Measurements from ENCODE around the gene ALLC. TPM values are rescaled to one million over a fixed set of nuclear protein-coding genes. Genes with fewer than 3 reads are reported as not detected.

The ALLC gene
- total and polyA plus RNA-seq, 2 experiments from 2014 or later, result not detected

DNA sequence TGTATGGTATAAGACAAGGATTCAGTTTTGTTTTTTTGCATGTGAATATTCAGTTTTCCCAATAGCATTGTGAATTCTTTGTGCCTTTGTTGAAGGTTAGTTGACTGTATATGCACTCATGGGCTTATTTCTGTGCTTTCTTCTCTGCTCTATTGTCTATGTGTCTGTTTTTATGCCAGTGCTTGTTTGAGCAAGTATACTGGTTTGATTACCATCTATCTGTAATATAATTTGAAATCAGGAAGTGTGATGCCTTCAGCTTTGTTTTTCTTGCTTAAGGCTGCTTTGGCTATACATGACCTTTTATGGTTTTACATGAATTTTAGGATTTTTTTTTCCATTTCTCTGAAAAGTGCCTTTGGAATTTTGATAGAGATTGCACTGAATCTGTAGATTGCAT, 39.6 kb upstream of the ALLC start:
- H3K4me1 Mint-ChIP-seq, result no peaks in the 10 kb centered on the region
- Histone ChIP-seq H3K9me2 (ENCODE audit: insufficient read depth) (no peaks in the 10 kb centered on the region), H2AFZ (no peak overlapping the region), H3K4me3 (no peak overlapping the region), H3K27me3 (ENCODE audit: insufficient read depth) (no peaks in the 10 kb centered on the region), H3K79me2 (replicated peaks; ENCODE audit: insufficient read depth) (no peaks in the 10 kb centered on the region), H3K4me2 (no peak overlapping the region), H3F3A (replicated peaks; ENCODE audit: low read depth) (no peaks in the 10 kb centered on the region), H3K4me1 (ENCODE audit: insufficient read depth) (no peaks in the 10 kb centered on the region), H3K27ac (ENCODE audit: low read depth) (no peak overlapping the region), H4K20me1 (replicated peaks; ENCODE audit: insufficient read depth) (no peaks in the 10 kb centered on the region), H3K36me3 (ENCODE audit: insufficient read depth) (no peaks in the 10 kb centered on the region)
- DNase-seq (ENCODE audit: low spot score) (no peak), ATAC-seq (no peak)
- H3K36me3 Mint-ChIP-seq (ENCODE audit: low read depth), result peaks cover 13% of the 10 kb centered on the region; the same call in 2 of the 3 replicates
- H3K9me3 Mint-ChIP-seq, result peaks cover 33% of the 10 kb centered on the region
- no peak for TF ChIP-seq ZNF331 (CRISPR knock-in tag; IDR thresholded peaks at IDR 0.05; ENCODE audit: low read depth)
- TF ChIP-seq, protein P1, sequence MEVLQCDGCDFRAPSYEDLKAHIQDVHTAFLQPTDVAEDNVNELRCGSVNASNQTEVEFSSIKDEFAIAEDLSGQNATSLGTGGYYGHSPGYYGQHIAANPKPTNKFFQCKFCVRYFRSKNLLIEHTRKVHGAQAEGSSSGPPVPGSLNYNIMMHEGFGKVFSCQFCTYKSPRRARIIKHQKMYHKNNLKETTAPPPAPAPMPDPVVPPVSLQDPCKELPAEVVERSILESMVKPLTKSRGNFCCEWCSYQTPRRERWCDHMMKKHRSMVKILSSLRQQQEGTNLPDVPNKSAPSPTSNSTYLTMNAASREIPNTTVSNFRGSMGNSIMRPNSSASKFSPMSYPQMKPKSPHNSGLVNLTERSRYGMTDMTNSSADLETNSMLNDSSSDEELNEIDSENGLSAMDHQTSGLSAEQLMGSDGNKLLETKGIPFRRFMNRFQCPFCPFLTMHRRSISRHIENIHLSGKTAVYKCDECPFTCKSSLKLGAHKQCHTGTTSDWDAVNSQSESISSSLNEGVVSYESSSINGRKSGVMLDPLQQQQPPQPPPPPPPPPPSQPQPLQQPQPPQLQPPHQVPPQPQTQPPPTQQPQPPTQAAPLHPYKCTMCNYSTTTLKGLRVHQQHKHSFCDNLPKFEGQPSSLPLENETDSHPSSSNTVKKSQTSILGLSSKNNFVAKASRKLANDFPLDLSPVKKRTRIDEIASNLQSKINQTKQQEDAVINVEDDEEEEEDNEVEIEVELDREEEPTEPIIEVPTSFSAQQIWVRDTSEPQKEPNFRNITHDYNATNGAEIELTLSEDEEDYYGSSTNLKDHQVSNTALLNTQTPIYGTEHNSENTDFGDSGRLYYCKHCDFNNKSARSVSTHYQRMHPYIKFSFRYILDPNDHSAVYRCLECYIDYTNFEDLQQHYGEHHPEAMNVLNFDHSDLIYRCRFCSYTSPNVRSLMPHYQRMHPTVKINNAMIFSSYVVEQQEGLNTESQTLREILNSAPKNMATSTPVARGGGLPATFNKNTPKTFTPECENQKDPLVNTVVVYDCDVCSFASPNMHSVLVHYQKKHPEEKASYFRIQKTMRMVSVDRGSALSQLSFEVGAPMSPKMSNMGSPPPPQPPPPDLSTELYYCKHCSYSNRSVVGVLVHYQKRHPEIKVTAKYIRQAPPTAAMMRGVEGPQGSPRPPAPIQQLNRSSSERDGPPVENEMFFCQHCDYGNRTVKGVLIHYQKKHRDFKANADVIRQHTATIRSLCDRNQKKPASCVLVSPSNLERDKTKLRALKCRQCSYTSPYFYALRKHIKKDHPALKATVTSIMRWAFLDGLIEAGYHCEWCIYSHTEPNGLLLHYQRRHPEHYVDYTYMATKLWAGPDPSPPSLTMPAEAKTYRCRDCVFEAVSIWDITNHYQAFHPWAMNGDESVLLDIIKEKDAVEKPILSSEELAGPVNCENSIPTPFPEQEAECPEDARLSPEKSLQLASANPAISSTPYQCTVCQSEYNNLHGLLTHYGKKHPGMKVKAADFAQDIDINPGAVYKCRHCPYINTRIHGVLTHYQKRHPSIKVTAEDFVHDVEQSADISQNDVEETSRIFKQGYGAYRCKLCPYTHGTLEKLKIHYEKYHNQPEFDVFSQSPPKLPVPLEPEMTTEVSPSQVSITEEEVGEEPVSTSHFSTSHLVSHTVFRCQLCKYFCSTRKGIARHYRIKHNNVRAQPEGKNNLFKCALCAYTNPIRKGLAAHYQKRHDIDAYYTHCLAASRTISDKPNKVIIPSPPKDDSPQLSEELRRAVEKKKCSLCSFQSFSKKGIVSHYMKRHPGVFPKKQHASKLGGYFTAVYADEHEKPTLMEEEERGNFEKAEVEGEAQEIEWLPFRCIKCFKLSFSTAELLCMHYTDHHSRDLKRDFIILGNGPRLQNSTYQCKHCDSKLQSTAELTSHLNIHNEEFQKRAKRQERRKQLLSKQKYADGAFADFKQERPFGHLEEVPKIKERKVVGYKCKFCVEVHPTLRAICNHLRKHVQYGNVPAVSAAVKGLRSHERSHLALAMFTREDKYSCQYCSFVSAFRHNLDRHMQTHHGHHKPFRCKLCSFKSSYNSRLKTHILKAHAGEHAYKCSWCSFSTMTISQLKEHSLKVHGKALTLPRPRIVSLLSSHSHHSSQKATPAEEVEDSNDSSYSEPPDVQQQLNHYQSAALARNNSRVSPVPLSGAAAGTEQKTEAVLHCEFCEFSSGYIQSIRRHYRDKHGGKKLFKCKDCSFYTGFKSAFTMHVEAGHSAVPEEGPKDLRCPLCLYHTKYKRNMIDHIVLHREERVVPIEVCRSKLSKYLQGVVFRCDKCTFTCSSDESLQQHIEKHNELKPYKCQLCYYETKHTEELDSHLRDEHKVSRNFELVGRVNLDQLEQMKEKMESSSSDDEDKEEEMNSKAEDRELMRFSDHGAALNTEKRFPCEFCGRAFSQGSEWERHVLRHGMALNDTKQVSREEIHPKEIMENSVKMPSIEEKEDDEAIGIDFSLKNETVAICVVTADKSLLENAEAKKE (CRISPR knock-in tag; IDR thresholded peaks at IDR 0.05), result no peak
- no peaks in the 10 kb centered on the region for H3K27me3 Mint-ChIP-seq (ENCODE audit: insufficient read depth, low read depth, poor library complexity)
- H3K4me3 Mint-ChIP-seq, result no peak overlapping the region
- no peak overlapping the region for H3K27ac Mint-ChIP-seq

DNA sequence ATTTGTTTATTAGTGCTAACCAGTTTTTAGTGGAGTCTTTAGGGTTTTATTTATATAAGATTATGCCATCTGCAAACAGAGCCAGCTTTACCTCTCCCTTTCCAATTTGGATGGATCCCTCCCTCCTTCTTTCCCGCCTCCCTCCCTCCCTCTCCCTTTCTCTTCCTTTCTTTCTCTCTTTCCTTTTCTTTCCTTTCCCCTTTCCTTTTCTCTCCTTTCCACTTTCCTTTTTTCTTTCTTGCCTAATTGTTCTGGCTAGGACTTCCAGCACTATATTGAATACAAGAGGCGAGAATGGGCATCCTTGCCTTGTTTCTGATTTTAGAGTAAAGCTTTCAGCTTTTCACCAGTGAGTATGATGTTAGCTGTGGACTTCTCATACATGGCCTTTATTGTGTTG, 39.0 kb upstream of the ALLC start:
- H3K9me3 Mint-ChIP-seq, result peaks cover 29% of the 10 kb centered on the region
- Histone ChIP-seq H3K9me2 (ENCODE audit: insufficient read depth) (0 out of 2 replicates have a peak, but pooled peaks cover 2% of the 10 kb centered on the region), H3K27ac (ENCODE audit: low read depth) (no peak overlapping the region), H3K4me3 (no peak overlapping the region), H3K4me1 (ENCODE audit: insufficient read depth) (no peaks in the 10 kb centered on the region), H3K36me3 (ENCODE audit: insufficient read depth) (no peaks in the 10 kb centered on the region), H4K20me1 (replicated peaks; ENCODE audit: insufficient read depth) (no peaks in the 10 kb centered on the region), H3K79me2 (replicated peaks; ENCODE audit: insufficient read depth) (no peaks in the 10 kb centered on the region), H3K4me2 (no peak overlapping the region), H3F3A (replicated peaks; ENCODE audit: low read depth) (no peaks in the 10 kb centered on the region), H3K27me3 (ENCODE audit: insufficient read depth) (no peaks in the 10 kb centered on the region), H2AFZ (no peak overlapping the region)
- ATAC-seq, result no peak
- DNase-seq (ENCODE audit: low spot score), result no peak
- H3K4me1 Mint-ChIP-seq, result no peaks in the 10 kb centered on the region
- peaks cover under 1% of the 10 kb centered on the region for H3K27me3 Mint-ChIP-seq (ENCODE audit: insufficient read depth, low read depth, poor library complexity)
- peaks cover 13% of the 10 kb centered on the region; the same call in 2 of the 3 replicates for H3K36me3 Mint-ChIP-seq (ENCODE audit: low read depth)
- H3K27ac Mint-ChIP-seq, result no peak overlapping the region
- H3K4me3 Mint-ChIP-seq, result no peak overlapping the region
- no peak for TF ChIP-seq EZH2 (IDR thresholded peaks at IDR 0.05; ENCODE audit: low read depth, unreplicated experiment)
- TF ChIP-seq, protein P1 (CRISPR knock-in tag; IDR thresholded peaks at IDR 0.05), result no peak

Measured in GM23338 (cell line).